ENCODE data around the gene SLAMF6. TPM values are rescaled to one million over a fixed set of nuclear protein-coding genes. Genes with fewer than 3 reads are reported as not detected.

Gene SLAMF6
- total and polyA plus RNA-seq, 10 of the 15 experiments (the other 5 are each of a cell fraction or from before 2014, with no cell fraction given) = 20.5 to 89.6 (median 36.5) TPM

DNA sequence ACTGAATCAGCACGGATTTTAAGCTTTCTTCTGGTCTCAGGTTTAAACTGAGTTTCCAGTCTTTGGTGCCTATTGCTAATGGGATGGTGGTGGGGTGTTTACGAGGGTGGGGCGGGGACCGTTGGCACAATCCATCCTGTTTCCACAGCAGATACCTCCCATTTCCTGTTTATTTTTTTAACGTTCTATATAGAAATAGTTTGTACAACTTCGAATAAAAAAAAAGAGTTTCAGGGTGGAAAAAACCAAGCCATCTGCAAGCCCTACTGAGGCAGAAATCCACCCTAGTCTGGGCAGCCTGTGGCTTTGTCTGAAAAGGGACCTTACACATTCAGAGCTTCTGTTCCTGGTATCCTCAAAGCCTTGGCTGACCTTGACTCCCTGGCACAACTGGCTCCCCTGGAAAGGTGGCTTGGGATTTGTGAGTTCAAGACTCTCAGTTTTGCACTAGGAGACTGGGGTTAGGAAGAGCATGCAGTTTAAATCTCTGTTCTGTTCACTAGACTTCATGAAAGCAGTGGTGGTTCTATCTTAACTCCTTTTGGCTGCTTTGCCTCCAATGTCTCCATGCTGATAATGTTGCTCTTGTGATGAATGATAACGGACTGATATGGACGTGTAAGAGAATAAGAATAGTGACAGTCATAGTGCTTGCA is 76.0 kb downstream of the SLAMF6 start:
- CTCF ChIA-PET = no interaction called here
- TF ChIP-seq EP300 (IDR thresholded peaks at IDR 0.05; ENCODE audit: borderline replicate concordance in 1 of 2, control insufficient read depth in 1 of 2, low read depth in 2 of 2, low read length in 2 of 2) (no peak), STAT3 (IDR thresholded peaks at IDR 0.05; ENCODE audit: low read depth, low read length) (no peak), ZNF622 (IDR thresholded peaks at IDR 0.05) (no peak), NBN (IDR thresholded peaks at IDR 0.05) (no peak), RAD51 (IDR thresholded peaks at IDR 0.05) (no peak), NR2C1 (IDR thresholded peaks at IDR 0.05) (no peak)
- TF ChIP-seq, protein P1, sequence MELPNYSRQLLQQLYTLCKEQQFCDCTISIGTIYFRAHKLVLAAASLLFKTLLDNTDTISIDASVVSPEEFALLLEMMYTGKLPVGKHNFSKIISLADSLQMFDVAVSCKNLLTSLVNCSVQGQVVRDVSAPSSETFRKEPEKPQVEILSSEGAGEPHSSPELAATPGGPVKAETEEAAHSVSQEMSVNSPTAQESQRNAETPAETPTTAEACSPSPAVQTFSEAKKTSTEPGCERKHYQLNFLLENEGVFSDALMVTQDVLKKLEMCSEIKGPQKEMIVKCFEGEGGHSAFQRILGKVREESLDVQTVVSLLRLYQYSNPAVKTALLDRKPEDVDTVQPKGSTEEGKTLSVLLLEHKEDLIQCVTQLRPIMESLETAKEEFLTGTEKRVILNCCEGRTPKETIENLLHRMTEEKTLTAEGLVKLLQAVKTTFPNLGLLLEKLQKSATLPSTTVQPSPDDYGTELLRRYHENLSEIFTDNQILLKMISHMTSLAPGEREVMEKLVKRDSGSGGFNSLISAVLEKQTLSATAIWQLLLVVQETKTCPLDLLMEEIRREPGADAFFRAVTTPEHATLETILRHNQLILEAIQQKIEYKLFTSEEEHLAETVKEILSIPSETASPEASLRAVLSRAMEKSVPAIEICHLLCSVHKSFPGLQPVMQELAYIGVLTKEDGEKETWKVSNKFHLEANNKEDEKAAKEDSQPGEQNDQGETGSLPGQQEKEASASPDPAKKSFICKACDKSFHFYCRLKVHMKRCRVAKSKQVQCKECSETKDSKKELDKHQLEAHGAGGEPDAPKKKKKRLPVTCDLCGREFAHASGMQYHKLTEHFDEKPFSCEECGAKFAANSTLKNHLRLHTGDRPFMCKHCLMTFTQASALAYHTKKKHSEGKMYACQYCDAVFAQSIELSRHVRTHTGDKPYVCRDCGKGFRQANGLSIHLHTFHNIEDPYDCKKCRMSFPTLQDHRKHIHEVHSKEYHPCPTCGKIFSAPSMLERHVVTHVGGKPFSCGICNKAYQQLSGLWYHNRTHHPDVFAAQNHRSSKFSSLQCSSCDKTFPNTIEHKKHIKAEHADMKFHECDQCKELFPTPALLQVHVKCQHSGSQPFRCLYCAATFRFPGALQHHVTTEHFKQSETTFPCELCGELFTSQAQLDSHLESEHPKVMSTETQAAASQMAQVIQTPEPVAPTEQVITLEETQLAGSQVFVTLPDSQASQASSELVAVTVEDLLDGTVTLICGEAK (IDR thresholded peaks at IDR 0.05; ENCODE audit: borderline replicate concordance) = no peak
- TF ChIP-seq, protein P2, sequence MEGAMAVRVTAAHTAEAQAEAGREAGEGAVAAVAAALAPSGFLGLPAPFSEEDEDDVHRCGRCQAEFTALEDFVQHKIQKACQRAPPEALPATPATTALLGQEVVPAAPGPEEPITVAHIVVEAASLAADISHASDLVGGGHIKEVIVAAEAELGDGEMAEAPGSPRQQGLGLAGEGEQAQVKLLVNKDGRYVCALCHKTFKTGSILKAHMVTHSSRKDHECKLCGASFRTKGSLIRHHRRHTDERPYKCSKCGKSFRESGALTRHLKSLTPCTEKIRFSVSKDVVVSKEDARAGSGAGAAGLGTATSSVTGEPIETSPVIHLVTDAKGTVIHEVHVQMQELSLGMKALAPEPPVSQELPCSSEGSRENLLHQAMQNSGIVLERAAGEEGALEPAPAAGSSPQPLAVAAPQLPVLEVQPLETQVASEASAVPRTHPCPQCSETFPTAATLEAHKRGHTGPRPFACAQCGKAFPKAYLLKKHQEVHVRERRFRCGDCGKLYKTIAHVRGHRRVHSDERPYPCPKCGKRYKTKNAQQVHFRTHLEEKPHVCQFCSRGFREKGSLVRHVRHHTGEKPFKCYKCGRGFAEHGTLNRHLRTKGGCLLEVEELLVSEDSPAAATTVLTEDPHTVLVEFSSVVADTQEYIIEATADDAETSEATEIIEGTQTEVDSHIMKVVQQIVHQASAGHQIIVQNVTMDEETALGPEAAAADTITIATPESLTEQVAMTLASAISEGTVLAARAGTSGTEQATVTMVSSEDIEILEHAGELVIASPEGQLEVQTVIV (IDR thresholded peaks at IDR 0.05; ENCODE audit: borderline replicate concordance, partially characterized antibody) = no peak
- TF ChIP-seq, protein P3, sequence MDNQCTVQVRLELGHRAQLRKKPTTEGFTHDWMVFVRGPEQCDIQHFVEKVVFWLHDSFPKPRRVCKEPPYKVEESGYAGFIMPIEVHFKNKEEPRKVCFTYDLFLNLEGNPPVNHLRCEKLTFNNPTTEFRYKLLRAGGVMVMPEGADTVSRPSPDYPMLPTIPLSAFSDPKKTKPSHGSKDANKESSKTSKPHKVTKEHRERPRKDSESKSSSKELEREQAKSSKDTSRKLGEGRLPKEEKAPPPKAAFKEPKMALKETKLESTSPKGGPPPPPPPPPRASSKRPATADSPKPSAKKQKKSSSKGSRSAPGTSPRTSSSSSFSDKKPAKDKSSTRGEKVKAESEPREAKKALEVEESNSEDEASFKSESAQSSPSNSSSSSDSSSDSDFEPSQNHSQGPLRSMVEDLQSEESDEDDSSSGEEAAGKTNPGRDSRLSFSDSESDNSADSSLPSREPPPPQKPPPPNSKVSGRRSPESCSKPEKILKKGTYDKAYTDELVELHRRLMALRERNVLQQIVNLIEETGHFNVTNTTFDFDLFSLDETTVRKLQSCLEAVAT (IDR thresholded peaks at IDR 0.05) = no peak
- TF ChIP-seq, protein P4, sequence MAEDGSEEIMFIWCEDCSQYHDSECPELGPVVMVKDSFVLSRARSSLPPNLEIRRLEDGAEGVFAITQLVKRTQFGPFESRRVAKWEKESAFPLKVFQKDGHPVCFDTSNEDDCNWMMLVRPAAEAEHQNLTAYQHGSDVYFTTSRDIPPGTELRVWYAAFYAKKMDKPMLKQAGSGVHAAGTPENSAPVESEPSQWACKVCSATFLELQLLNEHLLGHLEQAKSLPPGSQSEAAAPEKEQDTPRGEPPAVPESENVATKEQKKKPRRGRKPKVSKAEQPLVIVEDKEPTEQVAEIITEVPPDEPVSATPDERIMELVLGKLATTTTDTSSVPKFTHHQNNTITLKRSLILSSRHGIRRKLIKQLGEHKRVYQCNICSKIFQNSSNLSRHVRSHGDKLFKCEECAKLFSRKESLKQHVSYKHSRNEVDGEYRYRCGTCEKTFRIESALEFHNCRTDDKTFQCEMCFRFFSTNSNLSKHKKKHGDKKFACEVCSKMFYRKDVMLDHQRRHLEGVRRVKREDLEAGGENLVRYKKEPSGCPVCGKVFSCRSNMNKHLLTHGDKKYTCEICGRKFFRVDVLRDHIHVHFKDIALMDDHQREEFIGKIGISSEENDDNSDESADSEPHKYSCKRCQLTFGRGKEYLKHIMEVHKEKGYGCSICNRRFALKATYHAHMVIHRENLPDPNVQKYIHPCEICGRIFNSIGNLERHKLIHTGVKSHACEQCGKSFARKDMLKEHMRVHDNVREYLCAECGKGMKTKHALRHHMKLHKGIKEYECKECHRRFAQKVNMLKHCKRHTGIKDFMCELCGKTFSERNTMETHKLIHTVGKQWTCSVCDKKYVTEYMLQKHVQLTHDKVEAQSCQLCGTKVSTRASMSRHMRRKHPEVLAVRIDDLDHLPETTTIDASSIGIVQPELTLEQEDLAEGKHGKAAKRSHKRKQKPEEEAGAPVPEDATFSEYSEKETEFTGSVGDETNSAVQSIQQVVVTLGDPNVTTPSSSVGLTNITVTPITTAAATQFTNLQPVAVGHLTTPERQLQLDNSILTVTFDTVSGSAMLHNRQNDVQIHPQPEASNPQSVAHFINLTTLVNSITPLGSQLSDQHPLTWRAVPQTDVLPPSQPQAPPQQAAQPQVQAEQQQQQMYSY (CRISPR knock-in tag; IDR thresholded peaks at IDR 0.05) = no peak

More for the DNA sequence above, 76.0 kb downstream of the SLAMF6 start:
- 74% methylated on average over 8 of the region's 8 CpGs for WGBS (ENCODE audit: insufficient coverage, insufficient replicate concordance, low lambda C conversion rate, missing lambda C conversion rate)
- FAIRE-seq (no peak), ATAC-seq (no peak), DNase-seq (ENCODE audit: low read depth, low spot score) (no peak)
- in situ Hi-C loops (cut with MboI) = no loop called here
- no peaks in the 10 kb centered on the region; the same call in 2 of the 3 replicates for H3K9me3 ChIP-seq (replicated peaks; ENCODE audit: control insufficient read depth, insufficient read depth, low read length)
- H4K20me1 ChIP-seq (ENCODE audit: control insufficient read depth, insufficient read depth) = no peaks in the 10 kb centered on the region
- no peak overlapping the region for H3K9ac ChIP-seq (ENCODE audit: control insufficient read depth, insufficient read depth, low read length)
- no peaks in the 10 kb centered on the region for H3K79me2 ChIP-seq (ENCODE audit: control insufficient read depth, insufficient read depth, low read length)
- H2AFZ ChIP-seq (ENCODE audit: control insufficient read depth, low read depth, low read length) = peak overlapping the region; percentile 58
- BruUV-seq (replicated peaks) = no TSS peak
- no peaks in the 10 kb centered on the region for H3K27me3 ChIP-seq (replicated peaks in 1 of 2; ENCODE audit: control insufficient read depth in 2 of 2, insufficient read depth in 2 of 2, low read length in 1 of 2)
- no peak overlapping the region for H3K4me3 ChIP-seq
- SMC1A ChIA-PET (ENCODE audit: uncharacterized antibody, unreplicated experiment) = no interaction called here
- intact Hi-C loops (cut with micrococcal nuclease; ENCODE audit: unreplicated experiment) = no loop called here
- H3K27ac ChIP-seq (ENCODE audit: control insufficient read depth, insufficient read depth) = no peak overlapping the region
- no peaks in the 10 kb centered on the region for H3K36me3 ChIP-seq (ENCODE audit: control insufficient read depth in 2 of 2, insufficient read depth in 2 of 2, low read length in 1 of 2)
- RAD21 ChIA-PET (ENCODE audit: unreplicated experiment) = interaction anchor here (0.9 to 1.1 kb wide), 2 partner anchors 19 to 73 kb away, joined by 3 to 4 read pairs; no protein-coding TSS in a partner anchor
- H3K4me1 ChIP-seq (ENCODE audit: control insufficient read depth, insufficient read depth, low read length) = peaks cover 18% of the 10 kb centered on the region
- POLR2A ChIA-PET = no interaction called here
- H3K4me2 ChIP-seq (ENCODE audit: control insufficient read depth, insufficient read depth) = no peak overlapping the region
